Activated naive CD8-positive, alpha-beta T cell treated with anti-CD3 and anti-CD28 coated beads, Interleukin-2, amount 10 ng/mL, durations not matched to agents 7 days and 5 days (primary cell): ENCODE data around the gene AK8. TPM values are rescaled to one million over a fixed set of nuclear protein-coding genes. Genes with fewer than 3 reads are reported as not detected.

Source experiments
- ATAC-seq: fragments of 150-1000 bp; cut with Tn5 transposase; one replicate; pipeline ENCODE4 v1.10.0; 2021; ENCODE audit warnings: low read depth, moderate library complexity
- POLR2A ChIA-PET: fragments of 350-600 bp; sonication (Branson Sonifier 250); formaldehyde crosslinking; loops from one replicate; lab custom pipeline; 2021; ENCODE audit warnings: antibody characterized with exemption; lab: Charles Lee
- DNase-seq: peaks from one replicate; pipeline ENCODE4 v3.0.0; 2021
- H3K27ac Mint-ChIP-seq: one replicate; pipeline ENCODE4 v1.8.0; 2022; ENCODE audit warnings: mild to moderate bottlenecking, mixed read lengths
- H3K27me3 Mint-ChIP-seq: one replicate; pipeline ENCODE4 v1.8.0; 2022; ENCODE audit warnings: mild to moderate bottlenecking, moderate library complexity, mixed read lengths
- H3K36me3 Mint-ChIP-seq: one replicate; pipeline ENCODE4 v1.8.0; 2021; ENCODE audit warnings: mild to moderate bottlenecking, mixed read lengths
- H3K4me1 Mint-ChIP-seq: one replicate; pipeline ENCODE4 v1.8.0; 2021; ENCODE audit warnings: mixed read lengths
- H3K4me3 Mint-ChIP-seq: one replicate; pipeline ENCODE4 v1.8.0; 2022; ENCODE audit warnings: mild to moderate bottlenecking, moderate library complexity, mixed read lengths
- H3K9me3 Mint-ChIP-seq: one replicate; pipeline ENCODE4 v1.8.0; 2021; ENCODE audit warnings: mixed read lengths
- total RNA-seq, 2 experiments: library from RNA; stranded (reverse); gene quantifications; one replicate each; pipeline ENCODE4 v1.2.3, GENCODE V29; 2021

Gene AK8
- total RNA-seq, 2 experiments from 2014 or later = 0.30 TPM; not detected in 1

GRCh38 chr9:132901858-132902831, 24.1 kb upstream of the AK8 start:
- peaks cover 13% of the 10 kb centered on the region for H3K36me3 Mint-ChIP-seq
- POLR2A ChIA-PET = interaction anchor here (0.9 to 2.1 kb wide), 2 partner anchors 22 to 43 kb away, joined by 4 to 5 read pairs; no protein-coding TSS in a partner anchor
- no peaks in the 10 kb centered on the region for H3K27me3 Mint-ChIP-seq
- peak; percentile 74 for DNase-seq
- no peak overlapping the region for H3K4me3 Mint-ChIP-seq
- peak overlapping the region; percentile 43 for H3K27ac Mint-ChIP-seq
- peak; percentile 92 for ATAC-seq
- no peaks in the 10 kb centered on the region for H3K9me3 Mint-ChIP-seq
- peaks cover 14% of the 10 kb centered on the region for H3K4me1 Mint-ChIP-seq

GRCh38 chr9:132898051-132898450, 20.0 kb upstream of the AK8 start:
- no peak overlapping the region for H3K4me3 Mint-ChIP-seq
- ATAC-seq (no peak), DNase-seq (no peak)
- H3K27ac Mint-ChIP-seq = no peak overlapping the region
- POLR2A ChIA-PET = no interaction called here
- H3K36me3 Mint-ChIP-seq = peaks cover 14% of the 10 kb centered on the region
- peaks cover 14% of the 10 kb centered on the region for H3K4me1 Mint-ChIP-seq
- no peaks in the 10 kb centered on the region for H3K27me3 Mint-ChIP-seq
- H3K9me3 Mint-ChIP-seq = no peaks in the 10 kb centered on the region

GRCh38 chr9:132896906-132897305, 18.8 kb upstream of the AK8 start:
- H3K27ac Mint-ChIP-seq = no peak overlapping the region
- no peak overlapping the region for H3K4me3 Mint-ChIP-seq
- POLR2A ChIA-PET = interaction anchor here (0.7 to 1.5 kb wide), 2 partner anchors 17 to 70 kb away, joined by 3 to 5 read pairs; no protein-coding TSS in a partner anchor
- peaks cover 9% of the 10 kb centered on the region for H3K4me1 Mint-ChIP-seq
- DNase-seq (no peak), ATAC-seq (no peak)
- peaks cover 12% of the 10 kb centered on the region for H3K36me3 Mint-ChIP-seq
- no peaks in the 10 kb centered on the region for H3K9me3 Mint-ChIP-seq
- no peaks in the 10 kb centered on the region for H3K27me3 Mint-ChIP-seq

GRCh38 chr9:132896264-132896663, 18.2 kb upstream of the AK8 start:
- no peak for ATAC-seq
- peaks cover 11% of the 10 kb centered on the region for H3K36me3 Mint-ChIP-seq
- H3K9me3 Mint-ChIP-seq = no peaks in the 10 kb centered on the region
- H3K27me3 Mint-ChIP-seq = no peaks in the 10 kb centered on the region
- no peak overlapping the region for H3K27ac Mint-ChIP-seq
- DNase-seq = no peak
- POLR2A ChIA-PET = interaction anchor here (1.5 kb wide), 1 partner anchor 17 kb away, joined by 5 read pairs; no protein-coding TSS in a partner anchor
- peaks cover 3% of the 10 kb centered on the region for H3K4me1 Mint-ChIP-seq
- no peak overlapping the region for H3K4me3 Mint-ChIP-seq

- no peak overlapping the region for H3K4me3 Mint-ChIP-seq
- H3K36me3 Mint-ChIP-seq = peaks cover 5% of the 10 kb centered on the region
- no peaks in the 10 kb centered on the region for H3K27me3 Mint-ChIP-seq
- no peaks in the 10 kb centered on the region for H3K9me3 Mint-ChIP-seq
- ATAC-seq (no peak), DNase-seq (no peak)
- H3K4me1 Mint-ChIP-seq = peaks cover 1% of the 10 kb centered on the region
- H3K27ac Mint-ChIP-seq = no peak overlapping the region
- POLR2A ChIA-PET = interaction anchor here (0.6 kb wide), 1 partner anchor 15 kb away, joined by 5 read pairs; no protein-coding TSS in a partner anchor
Measured at GRCh38 chr9:132894862-132895835, 17.1 kb upstream of the AK8 start.

GRCh38 chr9:132894346-132894745, 16.3 kb upstream of the AK8 start:
- no peaks in the 10 kb centered on the region for H3K9me3 Mint-ChIP-seq
- no peak overlapping the region for H3K4me3 Mint-ChIP-seq
- H3K4me1 Mint-ChIP-seq = peaks cover 1% of the 10 kb centered on the region
- DNase-seq (no peak), ATAC-seq (no peak)
- H3K27me3 Mint-ChIP-seq = no peaks in the 10 kb centered on the region
- H3K27ac Mint-ChIP-seq = no peak overlapping the region
- H3K36me3 Mint-ChIP-seq = peaks cover 5% of the 10 kb centered on the region
- POLR2A ChIA-PET = no interaction called here

GRCh38 chr9:132892400-132892799, 14.3 kb upstream of the AK8 start:
- ATAC-seq = no peak
- no peak overlapping the region for H3K4me3 Mint-ChIP-seq

GRCh38 chr9:132888151-132888550, 10.1 kb upstream of the AK8 start:
- no peak overlapping the region for H3K4me3 Mint-ChIP-seq
- no peaks in the 10 kb centered on the region for H3K36me3 Mint-ChIP-seq
- no peak for ATAC-seq
- POLR2A ChIA-PET = interaction anchor here (1.4 kb wide), 1 partner anchor 37 kb away, joined by 3 read pairs; no protein-coding TSS in a partner anchor
- H3K27me3 Mint-ChIP-seq = no peaks in the 10 kb centered on the region
- H3K4me1 Mint-ChIP-seq = peaks cover 5% of the 10 kb centered on the region
- H3K9me3 Mint-ChIP-seq = no peaks in the 10 kb centered on the region
- no peak for DNase-seq
- H3K27ac Mint-ChIP-seq = no peak overlapping the region

More at GRCh38 chr9:132892400-132892799, 14.3 kb upstream of the AK8 start:
- Mint-ChIP-seq H3K4me1 (peaks cover 5% of the 10 kb centered on the region), H3K27ac (no peak overlapping the region), H3K9me3 (no peaks in the 10 kb centered on the region), H3K36me3 (peaks cover 3% of the 10 kb centered on the region), H3K27me3 (no peaks in the 10 kb centered on the region)
- POLR2A ChIA-PET = no interaction called here
- DNase-seq = no peak

GRCh38 chr9:132887181-132888120, 9.4 kb upstream of the AK8 start:
- DNase-seq = no peak
- Mint-ChIP-seq H3K27ac (no peak overlapping the region), H3K27me3 (no peaks in the 10 kb centered on the region), H3K4me1 (peaks cover 11% of the 10 kb centered on the region), H3K4me3 (no peak overlapping the region), H3K9me3 (no peaks in the 10 kb centered on the region), H3K36me3 (no peaks in the 10 kb centered on the region)
- no peak for ATAC-seq
- POLR2A ChIA-PET = interaction anchor here (1.4 kb wide), 1 partner anchor 36 kb away, joined by 3 read pairs; no protein-coding TSS in a partner anchor

GRCh38 chr9:132886334-132886725, 8.2 kb upstream of the AK8 start:
- H3K27ac Mint-ChIP-seq = no peak overlapping the region
- DNase-seq (no peak), ATAC-seq (no peak)
- POLR2A ChIA-PET = no interaction called here
- H3K4me1 Mint-ChIP-seq = peaks cover 17% of the 10 kb centered on the region
- H3K27me3 Mint-ChIP-seq = no peaks in the 10 kb centered on the region
- no peaks in the 10 kb centered on the region for H3K36me3 Mint-ChIP-seq
- H3K9me3 Mint-ChIP-seq = no peaks in the 10 kb centered on the region
- no peak overlapping the region for H3K4me3 Mint-ChIP-seq

GRCh38 chr9:132885720-132886333, 7.7 kb upstream of the AK8 start:
- Mint-ChIP-seq H3K9me3 (no peaks in the 10 kb centered on the region), H3K4me1 (peaks cover 17% of the 10 kb centered on the region), H3K4me3 (no peak overlapping the region), H3K27ac (no peak overlapping the region), H3K36me3 (no peaks in the 10 kb centered on the region), H3K27me3 (no peaks in the 10 kb centered on the region)
- no peak for DNase-seq
- no peak for ATAC-seq
- POLR2A ChIA-PET = no interaction called here
